GM18873 (cell line): ENCODE measurements around the gene ZWILCH.
"Not testable (repeated sequence)": the region's sequence is repeated elsewhere in the genome, so short reads cannot be mapped to it uniquely, and the experiment has no call there.

ENCODE experiments used
- ATAC-seq: cut with Tn5 transposase; IDR thresholded peaks from one replicate; pipeline ENCODE4 v1.9.1; 2021; ENCODE audit warnings: mild to moderate bottlenecking, moderate library complexity, moderate number of reproducible peaks; ENCODE audit not compliant: unreplicated experiment, low FRiP score

Gene ZWILCH

GRCh38 chr15:66573719-66574595, 68.8 kb downstream of the ZWILCH start:
- no peak for ATAC-seq

GRCh38 chr15:66574596-66574950, 69.4 kb downstream of the ZWILCH start:
- no peak for ATAC-seq

- no peak for ATAC-seq
Measured at GRCh38 chr15:66578286-66578875, 73.3 kb downstream of the ZWILCH start.

DNA sequence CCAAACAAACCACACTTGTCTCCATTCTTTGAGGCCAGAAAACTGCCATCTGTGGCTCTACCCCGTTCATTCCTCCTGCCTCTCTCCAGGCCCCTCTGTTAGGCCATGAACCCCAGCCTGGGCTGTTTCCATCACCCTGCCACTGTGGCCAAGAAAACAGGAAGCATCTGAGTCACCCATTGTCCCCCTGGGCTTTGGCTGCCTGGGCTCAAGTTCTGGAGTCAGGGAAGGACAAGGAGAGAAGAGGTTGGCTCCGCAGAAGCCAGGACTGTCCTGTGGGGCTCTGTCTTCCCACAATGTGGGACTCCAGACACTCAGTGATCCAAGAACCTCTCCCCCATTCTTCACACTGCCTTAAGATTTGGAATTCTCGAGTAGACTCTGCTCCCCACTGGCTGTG, 75.5 kb downstream of the ZWILCH start:
- no peak for ATAC-seq

- no peak for ATAC-seq
Measured at GRCh38 chr15:66581972-66582537, 76.9 kb downstream of the ZWILCH start.

DNA sequence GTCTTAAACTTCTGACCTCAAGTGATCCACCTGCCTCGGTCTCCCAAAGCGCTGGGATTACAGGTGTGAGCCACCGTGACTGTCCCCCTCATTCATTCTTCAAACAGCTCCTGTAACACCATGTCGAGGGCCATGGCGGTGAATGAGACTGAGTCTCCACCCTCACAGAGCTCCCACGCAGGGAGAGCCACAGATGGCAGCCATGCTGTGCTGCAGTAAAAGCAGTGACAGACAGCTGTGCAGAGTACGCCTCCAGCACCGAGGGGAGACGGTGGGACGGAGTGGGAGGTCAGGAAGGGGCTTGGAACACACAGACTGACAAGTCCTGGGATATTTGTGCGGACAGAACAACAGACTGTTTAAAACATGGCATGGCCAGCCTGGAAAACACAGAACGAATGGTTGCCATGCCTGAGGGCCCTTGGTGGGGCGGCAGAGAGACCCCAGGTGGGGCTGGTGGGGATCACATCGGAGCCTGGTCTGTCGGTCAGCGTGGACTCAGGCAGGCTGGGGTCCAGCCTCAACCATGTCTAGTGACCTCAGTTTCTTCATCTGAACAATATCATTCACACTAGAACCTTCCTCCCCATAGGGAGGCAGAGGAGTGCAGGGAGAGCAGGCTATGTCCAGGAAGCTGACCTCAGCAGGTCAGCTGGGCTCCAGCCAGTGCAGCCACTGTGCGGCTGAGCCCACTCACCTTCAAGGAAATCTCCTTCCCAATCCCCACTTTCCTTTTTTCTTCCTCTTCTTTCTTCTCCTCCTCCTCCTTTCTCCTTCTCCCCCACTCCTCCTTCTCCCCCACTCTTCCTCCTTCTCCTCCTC, 81.2 kb downstream of the ZWILCH start:
- no peak for ATAC-seq

DNA sequence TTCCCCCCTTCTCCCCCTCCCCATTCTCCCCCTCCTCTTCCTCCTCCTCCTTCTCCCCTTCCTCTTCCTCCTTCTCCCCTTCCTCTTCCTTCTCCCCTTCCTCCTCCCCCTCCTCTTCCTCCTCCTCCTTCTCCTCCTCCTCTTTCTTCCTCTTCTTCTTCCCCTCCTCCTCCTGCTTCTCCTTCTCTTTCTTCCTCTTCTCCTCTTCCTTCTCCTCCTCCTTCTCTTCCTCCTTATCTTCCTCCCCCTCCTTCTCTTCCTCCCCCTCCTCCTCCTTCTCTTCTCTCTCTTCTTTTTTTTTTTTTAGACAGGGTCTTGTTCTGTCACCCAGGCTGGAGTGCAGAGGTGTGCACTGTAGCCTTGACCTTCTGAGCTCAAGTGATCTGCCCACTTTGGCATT, 81.9 kb downstream of the ZWILCH start:
- ATAC-seq: no peak

GRCh38 chr15:66587749-66588148, 82.6 kb downstream of the ZWILCH start:
- ATAC-seq: no peak

GRCh38 chr15:66588537-66588936, 83.4 kb downstream of the ZWILCH start:
- ATAC-seq: no peak

GRCh38 chr15:66588971-66589370, 83.8 kb downstream of the ZWILCH start:
- ATAC-seq: no peak

- not testable (repeated sequence) for ATAC-seq
Measured at GRCh38 chr15:66589429-66589828, 84.3 kb downstream of the ZWILCH start.

DNA sequence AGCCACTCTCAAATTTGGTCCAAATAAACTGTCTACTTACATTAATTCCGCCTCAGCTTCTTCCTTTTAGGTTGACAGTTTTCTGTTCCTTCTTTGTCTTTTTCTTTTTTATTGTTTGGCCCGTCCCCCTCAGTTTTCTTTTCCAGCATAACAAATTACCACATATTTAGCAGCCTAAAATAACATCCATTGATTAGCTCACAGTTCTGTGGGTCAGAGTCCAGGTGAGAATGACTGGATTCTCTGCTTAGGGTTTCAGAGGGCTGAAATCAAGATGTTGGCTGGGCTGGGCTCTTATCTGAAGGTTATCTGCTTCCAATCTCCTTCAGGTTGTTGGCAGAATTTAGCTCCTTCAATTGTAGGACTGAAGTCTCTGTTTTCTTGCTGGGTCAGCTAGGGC, 85.3 kb downstream of the ZWILCH start:
- no peak for ATAC-seq

GRCh38 chr15:66591322-66591862, 86.3 kb downstream of the ZWILCH start:
- no peak for ATAC-seq

DNA sequence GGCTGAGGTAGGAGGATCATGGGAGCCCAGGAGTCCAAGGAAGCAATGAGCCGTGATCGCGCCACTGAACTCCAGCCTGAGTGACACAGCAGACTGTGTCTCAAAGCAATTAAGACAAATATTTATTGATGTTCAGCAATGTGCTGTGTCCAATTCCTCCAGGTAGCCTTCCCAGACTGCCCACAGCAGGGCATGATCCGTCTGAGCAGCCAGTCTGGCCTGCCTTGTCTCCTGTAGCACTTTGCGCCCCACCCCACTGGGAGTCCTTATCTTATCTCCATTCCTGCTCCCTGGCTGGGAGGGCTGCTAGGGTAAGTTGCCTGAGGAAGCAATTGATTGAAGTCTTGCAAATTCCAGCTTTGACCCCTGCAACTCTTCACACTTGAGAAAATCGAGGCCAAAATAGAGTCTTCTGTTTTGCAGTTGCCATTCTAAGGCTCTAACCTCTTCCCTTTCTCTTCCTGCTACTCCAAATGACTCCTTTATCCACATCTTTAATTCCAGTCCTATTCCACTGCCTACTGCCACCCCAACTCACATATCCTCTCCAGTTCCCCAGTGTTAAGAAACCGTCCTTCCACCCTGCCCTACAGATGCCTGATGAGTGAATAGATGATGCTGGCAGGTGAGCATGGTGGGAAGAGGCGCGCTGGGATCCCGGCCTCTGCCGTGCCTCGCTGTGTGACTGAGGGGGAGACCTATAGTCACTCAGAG, 87.5 kb downstream of the ZWILCH start:
- ATAC-seq: no peak

DNA sequence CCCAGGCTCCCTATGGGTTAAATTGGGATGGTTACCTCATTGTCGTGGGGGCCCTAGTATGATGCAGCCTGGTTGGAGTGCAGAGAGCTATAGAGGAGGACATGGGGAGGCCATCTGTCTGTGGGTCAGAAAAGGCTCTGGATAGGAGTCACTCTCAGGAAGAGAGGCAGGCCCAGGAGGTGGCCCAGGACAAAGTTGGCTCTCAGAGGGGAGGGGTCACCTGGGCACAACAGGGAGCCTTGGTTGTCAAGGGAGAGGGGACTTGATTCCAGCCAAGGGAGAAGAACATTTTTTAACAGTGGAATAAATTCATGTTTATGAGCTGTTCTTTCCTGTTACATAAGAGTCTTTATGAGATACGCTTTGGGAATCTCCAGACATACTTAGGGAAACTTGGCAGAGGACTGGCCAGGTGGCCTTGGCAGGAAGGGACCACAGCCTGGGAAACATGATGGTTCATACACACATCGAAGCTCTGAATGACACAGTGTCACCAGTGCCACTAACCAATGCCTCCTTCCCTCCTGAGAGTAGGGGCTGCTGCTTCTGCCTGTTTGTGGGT, 88.2 kb downstream of the ZWILCH start:
- ATAC-seq: no peak

DNA sequence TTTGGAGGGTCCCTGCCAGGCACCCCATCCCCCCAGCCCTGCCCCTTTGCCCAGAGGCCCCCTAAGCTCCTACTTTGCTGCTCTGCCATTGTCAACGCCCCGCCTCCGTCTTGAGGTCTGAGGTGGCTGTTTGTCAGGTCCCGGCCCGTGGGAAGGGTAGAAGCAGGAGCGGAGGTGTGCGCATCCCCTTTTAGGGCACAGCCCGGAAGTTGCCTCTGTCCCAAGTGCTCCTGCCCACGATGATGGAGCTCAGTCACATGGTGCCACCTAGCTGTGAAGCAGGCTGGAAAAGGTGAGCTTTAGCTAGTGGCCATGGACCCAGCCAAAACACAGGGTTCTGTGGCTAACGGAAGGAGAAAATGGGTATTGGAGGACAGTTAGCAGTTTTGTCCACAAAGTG, 89.2 kb downstream of the ZWILCH start:
- ATAC-seq: no peak

- no peak for ATAC-seq
Measured at GRCh38 chr15:66594836-66595235, 89.7 kb downstream of the ZWILCH start.

DNA sequence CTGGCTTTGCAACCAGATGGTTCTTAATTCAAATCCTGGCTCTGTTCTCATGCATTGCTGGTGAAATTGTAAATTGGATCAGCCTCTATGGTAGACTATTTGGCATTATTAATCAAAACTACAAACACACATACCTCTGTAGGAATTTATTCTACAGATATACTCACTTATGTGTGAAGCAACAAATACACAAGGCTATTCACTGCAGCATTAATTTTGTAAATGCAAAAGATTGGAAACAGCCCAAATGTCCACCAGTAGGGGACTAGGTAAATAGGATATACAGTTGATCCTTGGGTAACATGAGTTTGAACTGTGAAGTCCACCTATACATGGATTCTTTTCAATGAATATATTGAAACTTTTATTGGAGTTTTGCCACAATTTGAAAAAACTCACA, 90.2 kb downstream of the ZWILCH start:
- ATAC-seq: no peak

- no peak for ATAC-seq
Measured at GRCh38 chr15:66595931-66596545, 90.9 kb downstream of the ZWILCH start.
